Fibroblast of skin of right biceps (primary cell): Measurements from ENCODE around the gene TPO.
"Not testable (repeated sequence)": the region's sequence is repeated elsewhere in the genome, so short reads cannot be mapped to it uniquely, and the experiment has no call there.

Experiments
- DNase-seq: peaks from one replicate; pipeline ENCODE4 v3.0.0-alpha.2; 2013

Gene TPO

GRCh38 chr2:1405967-1406366 is 7.3 kb upstream of the TPO start:
- DNase-seq: no peak

GRCh38 chr2:1406434-1406833 is 6.8 kb upstream of the TPO start:
- DNase-seq: no peak

GRCh38 chr2:1407950-1408675 is 5.2 kb upstream of the TPO start:
- no peak for DNase-seq

- DNase-seq: no peak
These were observed 858 bp downstream of the TPO start for GRCh38 chr2:1414121-1414520.

GRCh38 chr2:1414901-1415300 is 1.6 kb downstream of the TPO start:
- DNase-seq: not testable (repeated sequence)

GRCh38 chr2:1415501-1415900 is 2.2 kb downstream of the TPO start:
- DNase-seq: no peak

GRCh38 chr2:1418566-1418965 is 5.3 kb downstream of the TPO start:
- no peak for DNase-seq

GRCh38 chr2:1420746-1421480 is 7.7 kb downstream of the TPO start:
- DNase-seq: no peak

- no peak for DNase-seq
These were observed 8.5 kb downstream of the TPO start for GRCh38 chr2:1421731-1422130.

- no peak for DNase-seq
These were observed 8.9 kb downstream of the TPO start for GRCh38 chr2:1422131-1422530.

- no peak for DNase-seq
These were observed 9.5 kb downstream of the TPO start for GRCh38 chr2:1422716-1423285.

GRCh38 chr2:1427086-1427485 is 13.8 kb downstream of the TPO start:
- DNase-seq: no peak

- no peak for DNase-seq
These were observed 16.6 kb downstream of the TPO start for GRCh38 chr2:1429895-1430294.

GRCh38 chr2:1430491-1430890 is 17.2 kb downstream of the TPO start:
- DNase-seq: no peak

- no peak for DNase-seq
These were observed 18.7 kb downstream of the TPO start for GRCh38 chr2:1431886-1432400.

- no peak for DNase-seq
These were observed 19.5 kb downstream of the TPO start for GRCh38 chr2:1432726-1433125.

GRCh38 chr2:1436369-1436768 is 23.1 kb downstream of the TPO start:
- no peak for DNase-seq

GRCh38 chr2:1437101-1437500 is 23.8 kb downstream of the TPO start:
- DNase-seq: no peak

GRCh38 chr2:1437537-1437936 is 24.3 kb downstream of the TPO start:
- no peak for DNase-seq

- no peak for DNase-seq
These were observed 25.7 kb downstream of the TPO start for GRCh38 chr2:1438972-1439371.

- DNase-seq: no peak
These were observed 27.3 kb downstream of the TPO start for GRCh38 chr2:1440581-1440980.

GRCh38 chr2:1446301-1446700 is 33.0 kb downstream of the TPO start:
- DNase-seq: peak; percentile 25

- no peak for DNase-seq
These were observed 34.7 kb downstream of the TPO start for GRCh38 chr2:1448009-1448408.

GRCh38 chr2:1450915-1451314 is 37.7 kb downstream of the TPO start:
- DNase-seq: no peak
